ENCODE data around the gene CCDC82.

- TF ChIP-seq CTCF (IDR thresholded peaks at IDR 0.05; ENCODE audit: insufficient read depth, low read depth, low read length) (no peak), EZH2 (IDR thresholded peaks at IDR 0.05; ENCODE audit: insufficient read depth, low read length) (no peak)
These were observed 74.2 kb downstream of the CCDC82 start for GRCh38 chr11:96315476-96315875.
